Measurements from ENCODE around the gene HTR3B.
"Not testable (repeated sequence)": the region's sequence is repeated elsewhere in the genome, so short reads cannot be mapped to it uniquely, and the experiment has no call there.

Gene HTR3B

GRCh38 chr11:113937918-113938317 lies 33.3 kb downstream of the HTR3B start:
- no peak for TF ChIP-seq POLR2A (IDR thresholded peaks at IDR 0.05; ENCODE audit: low read depth, low read length)
- no peak for FAIRE-seq
- DNase-seq (ENCODE audit: insufficient read length, low spot score) = no peak

GRCh38 chr11:113942256-113942655 lies 37.7 kb downstream of the HTR3B start:
- FAIRE-seq (no peak), DNase-seq (ENCODE audit: insufficient read length, low spot score) (no peak)
- no peak for TF ChIP-seq POLR2A (IDR thresholded peaks at IDR 0.05; ENCODE audit: low read depth, low read length)

- not testable (repeated sequence) for FAIRE-seq; DNase-seq (ENCODE audit: insufficient read length, low spot score)
Measured at GRCh38 chr11:113946162-113946561, 41.6 kb downstream of the HTR3B start.

GRCh38 chr11:113947994-113948393 lies 43.4 kb downstream of the HTR3B start:
- no peak for TF ChIP-seq POLR2A (IDR thresholded peaks at IDR 0.05; ENCODE audit: low read depth, low read length)
- DNase-seq (ENCODE audit: insufficient read length, low spot score) (no peak), FAIRE-seq (no peak)

- no peak for FAIRE-seq
- TF ChIP-seq POLR2A (IDR thresholded peaks at IDR 0.05; ENCODE audit: low read depth, low read length) = no peak
- no peak for DNase-seq (ENCODE audit: insufficient read length, low spot score)
Measured at GRCh38 chr11:113949891-113950290, 45.3 kb downstream of the HTR3B start.

GRCh38 chr11:113951537-113951936 lies 46.9 kb downstream of the HTR3B start:
- DNase-seq (ENCODE audit: insufficient read length, low spot score) = no peak
- no peak for FAIRE-seq

GRCh38 chr11:113952070-113952469 lies 47.5 kb downstream of the HTR3B start:
- FAIRE-seq (no peak), DNase-seq (ENCODE audit: insufficient read length, low spot score) (no peak)
- no peak for TF ChIP-seq POLR2A (IDR thresholded peaks at IDR 0.05; ENCODE audit: low read depth, low read length)

More at GRCh38 chr11:113951537-113951936, 46.9 kb downstream of the HTR3B start:
- no peak for TF ChIP-seq POLR2A (IDR thresholded peaks at IDR 0.05; ENCODE audit: low read depth, low read length)

- no peak for FAIRE-seq
- TF ChIP-seq POLR2A (IDR thresholded peaks at IDR 0.05; ENCODE audit: low read depth, low read length) = no peak
- DNase-seq (ENCODE audit: insufficient read length, low spot score) = no peak
Measured at GRCh38 chr11:113952588-113952987, 48.0 kb downstream of the HTR3B start.

- FAIRE-seq (no peak), DNase-seq (ENCODE audit: insufficient read length, low spot score) (no peak)
- TF ChIP-seq POLR2A (IDR thresholded peaks at IDR 0.05; ENCODE audit: low read depth, low read length) = no peak
Measured at GRCh38 chr11:113954235-113954634, 49.6 kb downstream of the HTR3B start.

GRCh38 chr11:113956986-113957385 lies 52.4 kb downstream of the HTR3B start:
- no peak for TF ChIP-seq POLR2A (IDR thresholded peaks at IDR 0.05; ENCODE audit: low read depth, low read length)
- no peak for FAIRE-seq
- no peak for DNase-seq (ENCODE audit: insufficient read length, low spot score)

- FAIRE-seq = no peak
- TF ChIP-seq POLR2A (IDR thresholded peaks at IDR 0.05; ENCODE audit: low read depth, low read length) = no peak
- no peak for DNase-seq (ENCODE audit: insufficient read length, low spot score)
Measured at GRCh38 chr11:113960702-113961330, 56.2 kb downstream of the HTR3B start.

GRCh38 chr11:113967361-113967760 lies 62.8 kb downstream of the HTR3B start:
- TF ChIP-seq POLR2A (IDR thresholded peaks at IDR 0.05; ENCODE audit: low read depth, low read length) = no peak
- DNase-seq (ENCODE audit: insufficient read length, low spot score) = no peak
- no peak for FAIRE-seq

- no peak for TF ChIP-seq POLR2A (IDR thresholded peaks at IDR 0.05; ENCODE audit: low read depth, low read length)
- FAIRE-seq = no peak
- DNase-seq (ENCODE audit: insufficient read length, low spot score) = no peak
Measured at GRCh38 chr11:113971506-113972195, 67.1 kb downstream of the HTR3B start.

- FAIRE-seq = no peak
- no peak for TF ChIP-seq POLR2A (IDR thresholded peaks at IDR 0.05; ENCODE audit: low read depth, low read length)
Measured at GRCh38 chr11:113974741-113975470, 70.3 kb downstream of the HTR3B start, which contains the start of gene HTR3A. Gene HTR3A (plus strand): TSS chr11:113975108. CDS start chr11:113975326, 218 bp downstream.

More at GRCh38 chr11:113974741-113975470, 70.3 kb downstream of the HTR3B start, which contains the start of gene HTR3A:
- DNase-seq (ENCODE audit: insufficient read length, low spot score) = no peak

Measured in H54 (cell line).